GM12878 (cell line): Measurements from ENCODE around the gene CSNK1G1. TPM values are rescaled to one million over a fixed set of nuclear protein-coding genes. Genes with fewer than 3 reads are reported as not detected.
A peak's percentile ranks its signal among the peaks of the same experiment; 100 is the strongest.

Experiments
- ATAC-seq: fragments of 200-7000 bp; cut with Tn5 transposase; 3 replicates; pipeline ENCODE4 v1.9.1; 2020; ENCODE audit warnings: mild to moderate bottlenecking, moderate library complexity
- BruUV-seq: library from RNA; stranded (reverse); fragments of 400-500 nt; replicated peaks from 2 replicates; lab custom pipeline; 2021; lab: Mats Ljungman, UMichigan
- CTCF ChIA-PET: fragments of 300-600 bp; sonication (Branson Sonifier 250); formaldehyde crosslinking; extraction: SDS; loops from one replicate; lab custom pipeline; 2021; ENCODE audit warnings: inconsistent platforms; lab: Yijun Ruan, JAX
- POLR2A ChIA-PET: fragments of 350-600 bp; formaldehyde crosslinking; extraction: SDS; loops from one replicate; lab custom pipeline; 2021; ENCODE audit warnings: inconsistent platforms; lab: Charles Lee
- RAD21 ChIA-PET: fragments of 300-600 bp; sonication (Branson Sonifier 250); formaldehyde crosslinking; loops from one replicate; lab custom pipeline; 2023; ENCODE audit warnings: antibody characterized with exemption; ENCODE audit not compliant: unreplicated experiment; lab: Charles Lee
- SMC1A ChIA-PET: fragments of 300-600 bp; sonication (Branson Sonifier 250); formaldehyde crosslinking; loops from one replicate; lab custom pipeline; 2023; ENCODE audit not compliant: unreplicated experiment, uncharacterized antibody; lab: Charles Lee
- DNase-seq: peaks from one replicate; pipeline ENCODE4 v3.0.0-alpha.2; 2011; ENCODE audit warnings: low read depth, low spot score
- FAIRE-seq: peaks from 3 replicates; lab custom pipeline; 2011; peaks lifted over from hg19 to GRCh38; lab: Jason Lieb, UNC
- H2AFZ ChIP-seq: 2 replicates; pipeline ENCODE4 v1.6.0; 2011; ENCODE audit warnings: low read depth, low read length, control low read depth; ENCODE audit not compliant: control insufficient read depth
- H3K27ac ChIP-seq: 2 replicates; pipeline ENCODE4 v1.5.1; 2011; ENCODE audit warnings: control low read depth; ENCODE audit not compliant: control insufficient read depth, insufficient read depth
- H3K27me3 ChIP-seq, 2 experiments: replicated peaks in 1 of 2; 2 replicates each; pipeline versions ENCODE4 v1.6.0 to v1.6.1; 2011; ENCODE audit warnings: low read length in 1 of 2; ENCODE audit not compliant: control insufficient read depth in 2 of 2, insufficient read depth in 2 of 2
- H3K36me3 ChIP-seq, 2 experiments: 2 replicates each; pipeline ENCODE4 v1.5.1; 2011; ENCODE audit warnings: low read length in 1 of 2; ENCODE audit not compliant: control insufficient read depth in 2 of 2, insufficient read depth in 2 of 2
- H3K4me1 ChIP-seq: 2 replicates; pipeline ENCODE4 v1.6.1; 2011; ENCODE audit warnings: mild to moderate bottlenecking, low read length, moderate library complexity, mixed read lengths; ENCODE audit not compliant: control insufficient read depth, insufficient read depth
- H3K4me2 ChIP-seq: 2 replicates; pipeline ENCODE4 v1.6.0; 2011; ENCODE audit warnings: control low read depth; ENCODE audit not compliant: control insufficient read depth, insufficient read depth
- H3K4me3 ChIP-seq: fragments of 200-600 bp; sonication (generic); 2 replicates; pipeline ENCODE4 v1.5.1; 2016
- H3K79me2 ChIP-seq: 2 replicates; pipeline ENCODE4 v1.6.0; 2011; ENCODE audit warnings: low read length; ENCODE audit not compliant: control insufficient read depth, insufficient read depth
- H3K9ac ChIP-seq: 2 replicates; pipeline ENCODE4 v1.8.0; 2011; ENCODE audit warnings: low read length, control low read depth, mixed read lengths; ENCODE audit not compliant: control insufficient read depth, insufficient read depth
- H3K9me3 ChIP-seq: replicated peaks from 3 replicates; pipeline ENCODE4 v1.5.1; 2011; ENCODE audit warnings: mild to moderate bottlenecking, low read length; ENCODE audit not compliant: control insufficient read depth, insufficient read depth
- H4K20me1 ChIP-seq: 2 replicates; pipeline ENCODE4 v1.6.0; 2011; ENCODE audit not compliant: control insufficient read depth, insufficient read depth
- BHLHE40 ChIP-seq, 2 experiments: fragments of 450-650 bp in 1 of 2; IDR thresholded peaks; 2 replicates each; pipeline ENCODE4 v1.6.1; 2011 to 2017; ENCODE audit warnings: low read depth in 2 of 2, borderline replicate concordance in 1 of 2, improper control_type of control experiment in 1 of 2, low read length in 1 of 2, mild to moderate bottlenecking in 1 of 2
- CHD4 ChIP-seq: fragments of 200-600 bp; sonication (generic); IDR thresholded peaks from 2 replicates; pipeline ENCODE4 v1.6.1; 2016; ENCODE audit warnings: mild to moderate bottlenecking
- EZH2 ChIP-seq: IDR thresholded peaks from 2 replicates; pipeline ENCODE4 v1.6.1; 2012; ENCODE audit warnings: low read depth, mild to moderate bottlenecking, control low read depth, inconsistent platforms, low read length, borderline replicate concordance; ENCODE audit not compliant: control insufficient read depth
- IRF4 ChIP-seq: IDR thresholded peaks from 2 replicates; pipeline ENCODE4 v1.6.1; 2011; ENCODE audit warnings: low read depth, low read length
- KLF5 ChIP-seq: fragments of 450-650 bp; IDR thresholded peaks from 2 replicates; pipeline ENCODE4 v1.6.1; 2014; ENCODE audit warnings: mild to moderate bottlenecking; ENCODE audit not compliant: partially characterized antibody
- NFYA ChIP-seq: IDR thresholded peaks from 2 replicates; pipeline ENCODE4 v1.6.1; 2011; ENCODE audit warnings: low read depth, mild to moderate bottlenecking, low read length, improper control_type of control experiment, borderline replicate concordance
- NRF1 ChIP-seq: conservative IDR thresholded peaks from 2 replicates; pipeline ENCODE4 v1.6.1; 2011; ENCODE audit warnings: mild to moderate bottlenecking, low read depth, low read length, improper control_type of control experiment
- POLR2A ChIP-seq: IDR thresholded peaks from 2 replicates; pipeline ENCODE4 v1.6.1; 2011; ENCODE audit warnings: low read depth, mild to moderate bottlenecking, low read length
- RFX5 ChIP-seq: IDR thresholded peaks from 2 replicates; pipeline ENCODE4 v1.6.1; 2011; ENCODE audit warnings: low read depth, low read length, improper control_type of control experiment
- SIX5 ChIP-seq: IDR thresholded peaks from 2 replicates; pipeline ENCODE4 v1.6.1; 2011; ENCODE audit warnings: mild to moderate bottlenecking, low read depth, low read length, moderate library complexity; ENCODE audit not compliant: severe bottlenecking
- SMAD1 ChIP-seq: fragments of 450-650 bp; IDR thresholded peaks from 2 replicates; pipeline ENCODE4 v1.6.1; 2018; ENCODE audit warnings: mild to moderate bottlenecking, low read depth; ENCODE audit not compliant: partially characterized antibody
- SMAD5 ChIP-seq: IDR thresholded peaks from 2 replicates; pipeline ENCODE4 v1.6.1; 2016; ENCODE audit warnings: antibody characterized with exemption, low read depth
- STAT3 ChIP-seq: IDR thresholded peaks from 2 replicates; pipeline ENCODE4 v1.6.1; 2011; ENCODE audit warnings: low read depth, low read length, improper control_type of control experiment
- TAF1 ChIP-seq: IDR thresholded peaks from 2 replicates; pipeline ENCODE4 v1.6.1; 2011; ENCODE audit warnings: mild to moderate bottlenecking, low read depth, low read length, borderline replicate concordance
- TCF7 ChIP-seq: IDR thresholded peaks from 2 replicates; pipeline ENCODE4 v1.6.1; 2014; ENCODE audit warnings: antibody characterized with exemption, borderline replicate concordance
- ZNF24 ChIP-seq: fragments of 450-650 bp; IDR thresholded peaks from 2 replicates; pipeline ENCODE4 v1.6.1; 2017; ENCODE audit warnings: antibody characterized with exemption, mild to moderate bottlenecking
- WGBS: methylation state at CpG from one replicate; pipeline ENCODE4 v1.1.6; 2016; ENCODE audit warnings: low lambda C conversion rate; ENCODE audit not compliant: insufficient replicate concordance, insufficient coverage; ENCODE audit errors: missing lambda C conversion rate; 5-methylcytosine and 5-hydroxymethylcytosine counted together
- in situ Hi-C: fragments of 300-500 bp; cut with MboI; formaldehyde crosslinking; loops from 9 replicates; pipeline ENCODE4 v1.14.3; 2018; ENCODE audit warnings: mixed read lengths
- intact Hi-C: fragments of 100-400 bp; cut with micrococcal nuclease; formaldehyde crosslinking; loops from one replicate; pipeline ENCODE4 v1.14.2; 2022; ENCODE audit not compliant: unreplicated experiment
- polyA plus RNA-seq, 11 experiments: library from polyadenylated mRNA; depleted of rRNA in 4 of 11; unstranded in 6 of 11; stranded (reverse) in 5 of 11; fragments of >200 nt; fragmentation: Nextera tagmentation in 4 of 11; fragmentation: Illumina TruSeq in 1 of 11; extraction: Ambion mirVana in 4 of 11; extraction: Trizol in 1 of 11; gene quantifications; 1 replicate in 1 of 11; 2 replicates in 10 of 11; pipeline versions ENCODE4 v1.2.1 to v1.2.3, GENCODE V29; 2011 to 2016; ENCODE audit warnings: inconsistent platforms in 2 of 11, missing spikeins in 2 of 11, low read depth in 1 of 11
- total RNA-seq, 4 experiments: library from RNA; depleted of rRNA in 3 of 4; stranded (reverse); fragments of >200 nt in 3 of 4; fragmentation: Illumina TruSeq in 1 of 4; extraction: Trizol in 1 of 4; gene quantifications; 2 replicates each; pipeline versions ENCODE4 v1.2.1 to v1.2.3, GENCODE V29; 2013 to 2021
- TF ChIP-seq, protein P1 (sequence below), 3 experiments: IDR thresholded peaks in 2 of 3; conservative IDR thresholded peaks in 1 of 3; 2 replicates each; pipeline ENCODE4 v1.5.1; 2011; ENCODE audit warnings: low read depth in 3 of 3, low read length in 3 of 3, mild to moderate bottlenecking in 3 of 3, control low read depth in 2 of 3, moderate library complexity in 2 of 3, inconsistent platforms in 1 of 3, mixed read lengths in 1 of 3; ENCODE audit not compliant: control insufficient read depth in 2 of 3, insufficient read depth in 1 of 3; ENCODE audit errors: extremely low read depth in 1 of 3
- TF ChIP-seq, protein P2 (sequence below): fragments of 450-650 bp; formaldehyde crosslinking; IDR thresholded peaks from 2 replicates; pipeline ENCODE4 v1.4.0; 2020; ENCODE audit warnings: mild to moderate bottlenecking, moderate library complexity

The CSNK1G1 gene
- total and polyA plus RNA-seq, 10 of the 15 experiments (the other 5 are each of a cell fraction or from before 2014, with no cell fraction given): 6.1 to 23.4 (median 15.3) TPM

DNA sequence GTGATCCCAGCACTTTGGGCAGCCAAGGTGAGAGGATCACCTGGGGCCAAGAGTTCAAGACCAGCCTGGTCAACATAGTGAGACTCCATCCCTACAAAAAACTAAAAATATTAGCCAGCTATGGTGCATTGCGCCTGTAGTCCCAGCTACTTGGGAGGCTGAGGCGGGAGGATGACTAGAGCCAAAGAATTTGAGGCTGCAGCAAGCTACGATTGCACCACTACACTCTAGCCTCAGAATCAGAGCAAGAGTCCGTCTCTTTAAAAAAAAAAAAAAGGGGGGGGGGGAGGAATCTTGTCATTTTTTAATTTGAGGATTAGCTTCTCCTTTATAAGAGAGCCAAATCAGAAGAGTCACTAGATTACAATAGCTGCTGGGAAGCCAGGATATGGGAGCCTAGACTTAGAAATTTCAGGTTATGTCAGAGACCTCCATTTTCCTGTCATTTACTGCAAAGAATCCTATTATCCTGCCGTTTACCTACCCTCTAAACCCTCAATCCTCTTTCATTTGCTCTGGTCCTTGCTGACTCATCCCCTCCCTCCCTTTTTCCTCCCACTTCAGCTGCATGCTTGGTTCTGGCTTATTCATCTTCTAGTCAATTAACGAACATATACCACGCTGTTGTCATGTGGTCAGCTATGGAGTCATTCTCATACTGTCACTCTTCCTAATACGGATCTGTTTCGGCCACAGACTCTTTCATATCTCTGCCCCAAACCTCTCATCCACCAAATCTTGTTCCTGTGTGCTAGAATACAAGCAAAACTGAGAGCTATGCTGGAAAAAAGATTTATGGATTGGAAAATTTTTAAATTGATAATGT, 109.4 kb downstream of the CSNK1G1 start:
- Histone ChIP-seq H2AFZ (no peak overlapping the region), H3K9ac (no peak overlapping the region), H3K9me3 (peaks cover 2% of the 10 kb centered on the region; the same call in 1 of the 3 replicates), H3K27ac (no peak overlapping the region), H3K79me2 (no peaks in the 10 kb centered on the region; the same call in none of the 2 replicates), H3K4me1 (peaks cover 23% of the 10 kb centered on the region), H3K4me3 (no peak overlapping the region), H4K20me1 (no peaks in the 10 kb centered on the region), H3K36me3 (no peaks in the 10 kb centered on the region; a peak in 1 of 4 replicates), H3K27me3 (no peaks in the 10 kb centered on the region), H3K4me2 (peak overlapping the region; percentile 81)
- intact Hi-C loops (no loop called here), in situ Hi-C loops (no loop called here)
- CTCF ChIA-PET: interaction anchor here (0.6 to 4.5 kb wide), 7 partner anchors 9 to 481 kb away, joined by 3 to 17 read pairs (median 4); no protein-coding TSS in a partner anchor
- DNase-seq (peak; percentile 95), ATAC-seq (peak; percentile 93), FAIRE-seq (peak; percentile 66)
- SMC1A ChIA-PET: interaction anchor here (0.6 to 5.8 kb wide), 20 partner anchors 9 to 1093 kb away, joined by 3 to 47 read pairs (median 4); partner anchors contain the start of gene TRIP4
- RAD21 ChIA-PET: interaction anchor here (0.6 to 2.5 kb wide), 15 partner anchors 10 to 648 kb away, joined by 3 to 9 read pairs (median 4); partner anchors contain the start of gene TRIP4
- POLR2A ChIA-PET: interaction anchor here (0.6 to 1.7 kb wide), 11 partner anchors 15 to 404 kb away, joined by 3 to 7 read pairs (median 4); partner anchors contain the start of genes CIAO2A, PCLAF and PPIB
- WGBS: 38% methylated on average over 8 of the region's 9 CpGs
- BruUV-seq: TSS peak; percentile 12
- TF ChIP-seq NRF1: no peak
- no peak for TF ChIP-seq RFX5
- peak; percentile 68 for TF ChIP-seq ZNF24
- no peak for TF ChIP-seq TAF1
- TF ChIP-seq, protein P1, sequence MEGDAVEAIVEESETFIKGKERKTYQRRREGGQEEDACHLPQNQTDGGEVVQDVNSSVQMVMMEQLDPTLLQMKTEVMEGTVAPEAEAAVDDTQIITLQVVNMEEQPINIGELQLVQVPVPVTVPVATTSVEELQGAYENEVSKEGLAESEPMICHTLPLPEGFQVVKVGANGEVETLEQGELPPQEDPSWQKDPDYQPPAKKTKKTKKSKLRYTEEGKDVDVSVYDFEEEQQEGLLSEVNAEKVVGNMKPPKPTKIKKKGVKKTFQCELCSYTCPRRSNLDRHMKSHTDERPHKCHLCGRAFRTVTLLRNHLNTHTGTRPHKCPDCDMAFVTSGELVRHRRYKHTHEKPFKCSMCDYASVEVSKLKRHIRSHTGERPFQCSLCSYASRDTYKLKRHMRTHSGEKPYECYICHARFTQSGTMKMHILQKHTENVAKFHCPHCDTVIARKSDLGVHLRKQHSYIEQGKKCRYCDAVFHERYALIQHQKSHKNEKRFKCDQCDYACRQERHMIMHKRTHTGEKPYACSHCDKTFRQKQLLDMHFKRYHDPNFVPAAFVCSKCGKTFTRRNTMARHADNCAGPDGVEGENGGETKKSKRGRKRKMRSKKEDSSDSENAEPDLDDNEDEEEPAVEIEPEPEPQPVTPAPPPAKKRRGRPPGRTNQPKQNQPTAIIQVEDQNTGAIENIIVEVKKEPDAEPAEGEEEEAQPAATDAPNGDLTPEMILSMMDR (IDR thresholded peaks at IDR 0.05 in 2 of 3, conservative IDR thresholded peaks at IDR 0.05 in 1 of 3; ENCODE audit: control insufficient read depth in 2 of 3, extremely low read depth in 1 of 3, insufficient read depth in 1 of 3, low read depth in 3 of 3, low read length in 3 of 3): no peak
- no peak for TF ChIP-seq POLR2A
- TF ChIP-seq SIX5: no peak
- TF ChIP-seq EZH2: 0 out of 2 replicates have a peak, but pooled peaks have one; percentile 43
- TF ChIP-seq IRF4: peak; percentile 99
- peak; percentile 93 for TF ChIP-seq STAT3
- no peak for TF ChIP-seq SMAD5
- TF ChIP-seq KLF5: no peak
- TF ChIP-seq TCF7: peak; percentile 99
- TF ChIP-seq, protein P2, sequence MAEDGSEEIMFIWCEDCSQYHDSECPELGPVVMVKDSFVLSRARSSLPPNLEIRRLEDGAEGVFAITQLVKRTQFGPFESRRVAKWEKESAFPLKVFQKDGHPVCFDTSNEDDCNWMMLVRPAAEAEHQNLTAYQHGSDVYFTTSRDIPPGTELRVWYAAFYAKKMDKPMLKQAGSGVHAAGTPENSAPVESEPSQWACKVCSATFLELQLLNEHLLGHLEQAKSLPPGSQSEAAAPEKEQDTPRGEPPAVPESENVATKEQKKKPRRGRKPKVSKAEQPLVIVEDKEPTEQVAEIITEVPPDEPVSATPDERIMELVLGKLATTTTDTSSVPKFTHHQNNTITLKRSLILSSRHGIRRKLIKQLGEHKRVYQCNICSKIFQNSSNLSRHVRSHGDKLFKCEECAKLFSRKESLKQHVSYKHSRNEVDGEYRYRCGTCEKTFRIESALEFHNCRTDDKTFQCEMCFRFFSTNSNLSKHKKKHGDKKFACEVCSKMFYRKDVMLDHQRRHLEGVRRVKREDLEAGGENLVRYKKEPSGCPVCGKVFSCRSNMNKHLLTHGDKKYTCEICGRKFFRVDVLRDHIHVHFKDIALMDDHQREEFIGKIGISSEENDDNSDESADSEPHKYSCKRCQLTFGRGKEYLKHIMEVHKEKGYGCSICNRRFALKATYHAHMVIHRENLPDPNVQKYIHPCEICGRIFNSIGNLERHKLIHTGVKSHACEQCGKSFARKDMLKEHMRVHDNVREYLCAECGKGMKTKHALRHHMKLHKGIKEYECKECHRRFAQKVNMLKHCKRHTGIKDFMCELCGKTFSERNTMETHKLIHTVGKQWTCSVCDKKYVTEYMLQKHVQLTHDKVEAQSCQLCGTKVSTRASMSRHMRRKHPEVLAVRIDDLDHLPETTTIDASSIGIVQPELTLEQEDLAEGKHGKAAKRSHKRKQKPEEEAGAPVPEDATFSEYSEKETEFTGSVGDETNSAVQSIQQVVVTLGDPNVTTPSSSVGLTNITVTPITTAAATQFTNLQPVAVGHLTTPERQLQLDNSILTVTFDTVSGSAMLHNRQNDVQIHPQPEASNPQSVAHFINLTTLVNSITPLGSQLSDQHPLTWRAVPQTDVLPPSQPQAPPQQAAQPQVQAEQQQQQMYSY (CRISPR knock-in tag): no peak
- peak; percentile 81 to 92 for TF ChIP-seq BHLHE40 (IDR thresholded peaks at IDR 0.05; ENCODE audit: borderline replicate concordance in 1 of 2, low read depth in 2 of 2, low read length in 1 of 2)
- TF ChIP-seq SMAD1: peak; percentile 84
- no peak for TF ChIP-seq CHD4
- no peak for TF ChIP-seq NFYA
